Activated T-helper 1 cell treated with anti-CD3 and anti-CD28 coated beads, Interleukin-12 subunit alpha, Interleukin-12 subunit beta, Interleukin-2, Interleukin-4 antibody, amounts not matched to agents 30 ng/mL and 10 ng/mL and 1 ng/mL, durations not matched to agents 14 hours and 24 hours and 36 hours (primary cell): Measurements from ENCODE around the gene VEGFD. TPM values are rescaled to one million over a fixed set of nuclear protein-coding genes. Genes with fewer than 3 reads are reported as not detected.

Experiments used
- DNase-seq: peaks from one replicate; pipeline ENCODE4 v3.0.0; 2021; ENCODE audit warnings: low spot score
- H3K27ac Mint-ChIP-seq: one replicate; pipeline ENCODE4 v1.8.0; 2021; ENCODE audit warnings: mild to moderate bottlenecking, mixed read lengths
- H3K27me3 Mint-ChIP-seq: one replicate; pipeline ENCODE4 v1.8.0; 2022; ENCODE audit warnings: mild to moderate bottlenecking, moderate library complexity, mixed read lengths; ENCODE audit not compliant: insufficient read depth
- H3K36me3 Mint-ChIP-seq: one replicate; pipeline ENCODE4 v1.8.0; 2021; ENCODE audit warnings: low read depth, mixed read lengths
- H3K4me1 Mint-ChIP-seq: one replicate; pipeline ENCODE4 v1.8.0; 2021; ENCODE audit warnings: low read depth, mixed read lengths
- H3K4me3 Mint-ChIP-seq: one replicate; pipeline ENCODE4 v1.8.0; 2021; ENCODE audit warnings: mild to moderate bottlenecking, moderate library complexity, mixed read lengths
- H3K9me3 Mint-ChIP-seq: one replicate; pipeline ENCODE4 v1.8.0; 2021; ENCODE audit warnings: mixed read lengths
- intact Hi-C: fragments of 100-400 bp; cut with micrococcal nuclease; formaldehyde crosslinking; loops from one replicate; pipeline ENCODE4 v1.15.1; 2024
- total RNA-seq: library from RNA; stranded (reverse); gene quantifications from 2 replicates; pipeline ENCODE4 v1.2.3, GENCODE V29; 2022

Gene VEGFD, protein sequence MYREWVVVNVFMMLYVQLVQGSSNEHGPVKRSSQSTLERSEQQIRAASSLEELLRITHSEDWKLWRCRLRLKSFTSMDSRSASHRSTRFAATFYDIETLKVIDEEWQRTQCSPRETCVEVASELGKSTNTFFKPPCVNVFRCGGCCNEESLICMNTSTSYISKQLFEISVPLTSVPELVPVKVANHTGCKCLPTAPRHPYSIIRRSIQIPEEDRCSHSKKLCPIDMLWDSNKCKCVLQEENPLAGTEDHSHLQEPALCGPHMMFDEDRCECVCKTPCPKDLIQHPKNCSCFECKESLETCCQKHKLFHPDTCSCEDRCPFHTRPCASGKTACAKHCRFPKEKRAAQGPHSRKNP
- not detected in 2 replicates for total RNA-seq

GRCh38 chrX:15384304-15384703 is at the start of gene VEGFD:
TSS of gene VEGFD (minus strand) at chrX:15384413. CDS start at chrX:15383946, 467 bp downstream.
- Mint-ChIP-seq H3K27me3 (no peaks in the 10 kb centered on the region), H3K4me3 (no peak within 1 kb of the TSS), H3K9me3 (no peaks in the 10 kb centered on the region), H3K4me1 (no peaks in the 10 kb centered on the region), H3K36me3 (no peaks in the 10 kb centered on the region), H3K27ac (no peak within 1 kb of the TSS)
- DNase-seq = no peak
- intact Hi-C loops = no loop called here

GRCh38 chrX:15430584-15430983 is 46.4 kb upstream of the VEGFD start:
- no peak for DNase-seq
- no peak overlapping the region for H3K27ac Mint-ChIP-seq
- H3K4me1 Mint-ChIP-seq = no peaks in the 10 kb centered on the region
- H3K27me3 Mint-ChIP-seq = peaks cover 4% of the 10 kb centered on the region
- H3K9me3 Mint-ChIP-seq = no peaks in the 10 kb centered on the region
- H3K36me3 Mint-ChIP-seq = no peaks in the 10 kb centered on the region
- H3K4me3 Mint-ChIP-seq = no peak overlapping the region
- intact Hi-C loops = no loop called here

DNA sequence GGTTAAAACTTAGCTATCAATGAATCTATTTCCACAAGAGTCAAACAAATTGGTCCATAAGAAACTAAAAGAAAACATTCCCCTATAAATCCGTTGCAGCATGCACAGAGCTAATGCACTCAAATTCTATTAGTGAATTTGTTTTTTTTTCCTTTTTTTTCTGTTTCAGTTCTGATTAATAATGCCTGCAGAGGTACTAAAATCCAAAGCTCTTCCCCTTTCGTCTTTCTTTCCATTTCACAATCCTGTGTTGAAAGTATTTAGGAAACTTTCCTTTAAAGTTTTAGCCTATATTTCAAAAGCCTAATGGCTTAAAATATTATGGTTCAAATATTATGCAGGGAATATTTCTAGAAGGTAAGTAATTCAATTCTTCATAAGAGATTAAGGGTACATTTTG is 45.9 kb upstream of the VEGFD start:
- no peaks in the 10 kb centered on the region for H3K9me3 Mint-ChIP-seq

GRCh38 chrX:15425024-15425423 is 40.8 kb upstream of the VEGFD start:
- Mint-ChIP-seq H3K9me3 (no peaks in the 10 kb centered on the region), H3K4me3 (no peak overlapping the region), H3K36me3 (no peaks in the 10 kb centered on the region), H3K27me3 (no peaks in the 10 kb centered on the region), H3K4me1 (no peaks in the 10 kb centered on the region), H3K27ac (no peak overlapping the region)
- intact Hi-C loops = no loop called here
- DNase-seq = no peak

More for the DNA sequence above, 45.9 kb upstream of the VEGFD start:
- Mint-ChIP-seq H3K27ac (no peak overlapping the region), H3K4me3 (no peak overlapping the region), H3K36me3 (no peaks in the 10 kb centered on the region), H3K4me1 (no peaks in the 10 kb centered on the region), H3K27me3 (peaks cover 4% of the 10 kb centered on the region)
- no peak for DNase-seq
- intact Hi-C loops = no loop called here

DNA sequence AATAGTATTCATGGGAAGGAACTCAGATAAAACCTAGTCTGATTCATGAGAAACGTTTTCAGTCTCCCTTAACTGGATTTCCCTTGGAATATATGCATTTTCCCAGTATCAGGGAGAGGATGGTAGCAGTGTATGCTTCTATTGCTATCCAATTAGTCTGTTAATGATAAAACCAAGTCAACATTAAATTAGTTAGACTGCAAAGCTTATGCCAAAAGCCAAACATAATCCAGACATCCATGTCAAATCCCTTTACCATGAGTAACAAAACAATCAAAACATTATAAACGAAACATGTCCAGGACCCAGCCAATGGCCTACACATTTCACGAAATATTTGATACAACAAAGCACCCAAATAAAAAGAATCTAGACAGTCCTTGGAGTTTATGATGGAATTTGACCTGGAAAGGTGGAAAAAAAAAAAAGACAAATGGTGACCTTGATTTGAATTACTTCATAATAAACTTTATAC is 34.5 kb upstream of the VEGFD start:
- Mint-ChIP-seq H3K4me3 (no peak overlapping the region), H3K27me3 (no peaks in the 10 kb centered on the region), H3K27ac (no peak overlapping the region), H3K36me3 (no peaks in the 10 kb centered on the region), H3K9me3 (peaks cover 5% of the 10 kb centered on the region), H3K4me1 (no peaks in the 10 kb centered on the region)
- no peak for DNase-seq
- intact Hi-C loops = no loop called here

DNA sequence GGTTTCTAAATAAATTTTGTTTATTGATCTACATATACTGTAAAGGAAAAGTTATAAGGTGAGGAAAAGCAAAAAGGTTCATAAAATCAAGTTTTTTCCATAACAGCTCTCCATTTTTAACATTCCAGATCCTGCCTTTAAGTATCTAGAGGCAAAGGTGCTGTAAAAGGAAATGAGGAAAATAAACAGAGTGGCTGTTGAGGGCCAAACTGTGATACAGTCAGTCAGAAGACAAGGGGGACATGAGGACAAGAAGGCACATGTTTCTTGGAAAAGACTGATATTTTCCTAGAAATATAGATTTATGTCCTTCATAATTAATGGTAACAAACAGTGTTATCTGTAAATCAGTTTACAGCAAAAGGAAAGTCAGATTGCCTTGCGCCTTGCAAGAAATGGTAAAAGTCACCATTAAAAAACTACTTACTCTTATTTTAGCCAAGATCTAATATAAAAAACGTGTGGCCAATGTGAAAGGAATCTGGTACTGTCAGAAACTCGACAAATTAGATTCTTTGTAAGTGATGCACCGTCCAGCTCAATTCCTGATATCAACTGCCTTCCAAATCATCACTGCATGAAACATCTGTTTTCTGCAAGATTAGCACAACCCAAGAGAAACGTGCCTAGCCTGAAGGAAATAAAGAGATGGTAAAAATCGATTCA is 34.0 kb upstream of the VEGFD start:
- H3K4me1 Mint-ChIP-seq = no peaks in the 10 kb centered on the region
- H3K27me3 Mint-ChIP-seq = no peaks in the 10 kb centered on the region
- intact Hi-C loops = no loop called here
- H3K9me3 Mint-ChIP-seq = peaks cover 5% of the 10 kb centered on the region
- no peaks in the 10 kb centered on the region for H3K36me3 Mint-ChIP-seq
- no peak for DNase-seq
- H3K27ac Mint-ChIP-seq = no peak overlapping the region
- no peak overlapping the region for H3K4me3 Mint-ChIP-seq

- Mint-ChIP-seq H3K27me3 (no peaks in the 10 kb centered on the region), H3K9me3 (peaks cover 5% of the 10 kb centered on the region), H3K4me3 (no peak overlapping the region), H3K27ac (no peak overlapping the region), H3K36me3 (no peaks in the 10 kb centered on the region), H3K4me1 (no peaks in the 10 kb centered on the region)
- intact Hi-C loops = no loop called here
- DNase-seq = no peak
These were observed 32.1 kb upstream of the VEGFD start for GRCh38 chrX:15416133-15416993.

- H3K4me3 Mint-ChIP-seq = no peak overlapping the region
- no peak overlapping the region for H3K27ac Mint-ChIP-seq
- no peaks in the 10 kb centered on the region for H3K36me3 Mint-ChIP-seq
- intact Hi-C loops = no loop called here
- no peaks in the 10 kb centered on the region for H3K27me3 Mint-ChIP-seq
- no peaks in the 10 kb centered on the region for H3K4me1 Mint-ChIP-seq
- DNase-seq = no peak
- H3K9me3 Mint-ChIP-seq = peaks cover 5% of the 10 kb centered on the region
These were observed 28.9 kb upstream of the VEGFD start for GRCh38 chrX:15413101-15413500.

DNA sequence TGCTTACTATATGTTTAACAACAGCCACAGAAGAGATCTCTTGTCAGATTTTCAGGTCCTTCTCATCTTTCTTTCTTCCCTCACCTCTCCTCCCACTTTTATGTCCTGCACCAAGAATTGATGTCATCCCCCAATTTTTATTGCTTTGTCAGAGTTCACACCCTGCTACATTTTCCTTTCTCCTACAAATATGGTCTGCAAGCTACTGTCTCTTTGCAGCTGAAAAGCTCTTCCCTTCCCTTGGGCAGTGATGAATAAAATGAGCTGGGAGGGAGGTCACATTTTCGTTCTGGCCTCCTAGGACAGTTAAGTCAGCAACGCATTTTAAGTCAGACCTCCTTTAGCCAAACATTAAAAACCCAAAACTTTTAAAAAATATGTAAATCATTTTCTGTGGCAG is 26.7 kb upstream of the VEGFD start:
- Mint-ChIP-seq H3K36me3 (no peaks in the 10 kb centered on the region), H3K27ac (no peak overlapping the region), H3K9me3 (no peaks in the 10 kb centered on the region), H3K27me3 (no peaks in the 10 kb centered on the region), H3K4me1 (no peaks in the 10 kb centered on the region), H3K4me3 (no peak overlapping the region)
- no peak for DNase-seq
- intact Hi-C loops = no loop called here

DNA sequence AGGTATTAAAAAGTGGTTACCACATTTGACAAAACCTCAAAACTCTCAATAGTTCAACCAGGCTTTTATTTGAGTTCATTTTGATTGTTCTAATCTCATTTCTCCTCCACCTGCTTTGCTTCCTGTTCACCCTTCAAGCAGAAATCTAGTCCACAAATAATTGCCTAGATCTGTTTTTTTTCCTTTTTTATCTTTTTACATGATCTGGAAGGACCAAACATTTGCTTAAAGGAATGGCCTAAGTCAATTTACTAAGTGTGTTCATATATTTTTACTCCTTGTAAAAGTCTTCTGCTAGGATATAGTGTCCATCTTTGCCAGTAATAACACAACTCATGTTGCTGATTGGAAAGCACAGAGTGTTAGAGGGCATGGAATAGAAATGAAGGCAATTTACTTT is 26.2 kb upstream of the VEGFD start:
- H3K27me3 Mint-ChIP-seq = no peaks in the 10 kb centered on the region

DNA sequence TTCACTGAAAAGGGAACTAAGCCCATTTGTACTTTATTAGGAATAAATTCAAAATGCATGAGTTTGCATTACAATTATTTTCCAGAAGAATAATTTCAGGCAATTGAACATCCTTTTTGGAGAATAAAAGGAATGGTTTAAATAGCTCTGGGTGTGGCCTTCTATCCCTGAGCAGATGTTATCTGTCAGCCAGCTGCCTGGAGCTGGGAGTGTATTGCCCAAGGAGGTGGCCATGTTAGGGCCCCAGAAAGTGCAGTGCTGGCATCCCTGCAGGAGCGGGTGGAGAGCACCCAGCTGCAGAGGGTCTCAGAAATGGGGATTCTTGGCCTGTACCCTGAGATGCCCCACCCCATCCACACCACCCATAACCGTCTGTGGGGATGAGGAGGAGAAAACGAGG is 21.6 kb upstream of the VEGFD start:
- Mint-ChIP-seq H3K4me1 (peaks cover 6% of the 10 kb centered on the region), H3K36me3 (no peaks in the 10 kb centered on the region), H3K27ac (no peak overlapping the region), H3K4me3 (no peak overlapping the region), H3K9me3 (no peaks in the 10 kb centered on the region), H3K27me3 (no peaks in the 10 kb centered on the region)
- no peak for DNase-seq
- intact Hi-C loops = no loop called here

More for the DNA sequence above, 26.2 kb upstream of the VEGFD start:
- DNase-seq = no peak
- Mint-ChIP-seq H3K27ac (no peak overlapping the region), H3K36me3 (no peaks in the 10 kb centered on the region), H3K9me3 (no peaks in the 10 kb centered on the region), H3K4me3 (no peak overlapping the region), H3K4me1 (no peaks in the 10 kb centered on the region)
- intact Hi-C loops = no loop called here

DNA sequence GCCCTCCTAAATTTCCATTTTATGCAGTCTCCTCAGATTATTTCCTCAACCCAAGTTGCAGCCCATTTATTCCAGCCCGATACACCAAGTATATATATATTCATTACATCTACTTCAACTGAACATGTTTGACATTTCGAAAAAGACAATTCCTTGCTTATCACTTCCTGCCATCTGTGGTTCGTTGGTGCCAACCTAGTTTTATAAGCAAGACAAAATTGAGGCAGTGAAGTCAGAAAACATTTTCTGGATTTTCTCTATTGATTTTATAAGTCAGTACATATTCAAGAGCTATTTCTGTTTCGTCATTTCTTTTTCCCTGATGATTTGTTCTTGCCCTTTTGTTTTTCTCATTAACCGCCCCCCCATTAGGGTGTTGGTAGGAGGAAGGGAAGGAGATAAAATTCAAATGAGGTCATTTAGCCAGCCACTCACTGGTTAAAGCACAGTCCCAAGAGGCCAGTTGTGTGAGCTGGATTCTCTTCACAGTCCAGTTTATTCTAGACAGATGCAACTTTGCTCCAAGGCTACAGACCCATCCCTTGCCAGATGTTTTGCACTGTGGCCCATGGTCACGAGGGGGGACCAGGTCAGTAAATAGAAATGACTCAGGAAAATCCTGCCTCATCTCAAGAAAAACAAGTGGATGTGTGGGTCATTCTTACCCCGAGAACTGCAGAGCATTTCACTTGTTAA is 20.3 kb upstream of the VEGFD start:
- H3K27ac Mint-ChIP-seq = no peak overlapping the region

More for the DNA sequence above, 20.3 kb upstream of the VEGFD start:
- peaks cover 6% of the 10 kb centered on the region for H3K4me1 Mint-ChIP-seq
- H3K36me3 Mint-ChIP-seq = no peaks in the 10 kb centered on the region
- H3K27me3 Mint-ChIP-seq = no peaks in the 10 kb centered on the region
- intact Hi-C loops = no loop called here
- no peak overlapping the region for H3K4me3 Mint-ChIP-seq
- no peak for DNase-seq
- H3K9me3 Mint-ChIP-seq = no peaks in the 10 kb centered on the region
